ENCODE data around the gene GPER1.
A peak's percentile ranks its signal among the peaks of the same experiment; 100 is the strongest.
"Not testable (repeated sequence)": the region's sequence is repeated elsewhere in the genome, so short reads cannot be mapped to it uniquely, and the experiment has no call there.

Gene GPER1

GRCh38 chr7:1068013-1068412, 19.9 kb upstream of the GPER1 start:
- no peak for DNase-seq (ENCODE audit: low read depth in 2 of 2)

GRCh38 chr7:1068619-1069018, 19.3 kb upstream of the GPER1 start:
- DNase-seq (ENCODE audit: low read depth in 2 of 2) = no peak

GRCh38 chr7:1070544-1071011, 17.3 kb upstream of the GPER1 start:
- no peak for DNase-seq (ENCODE audit: low read depth in 2 of 2)

- DNase-seq (ENCODE audit: low read depth in 2 of 2) = no peak
These were observed 16.1 kb upstream of the GPER1 start for GRCh38 chr7:1071731-1072254.

GRCh38 chr7:1073142-1073977, 14.6 kb upstream of the GPER1 start:
- no peak for DNase-seq (ENCODE audit: low read depth in 2 of 2)

- DNase-seq (ENCODE audit: low read depth in 2 of 2) = not testable (repeated sequence)
These were observed 13.9 kb upstream of the GPER1 start for GRCh38 chr7:1074018-1074417.

GRCh38 chr7:1074593-1075431, 13.1 kb upstream of the GPER1 start:
- no peak for DNase-seq (ENCODE audit: low read depth in 2 of 2)

- no peak for DNase-seq (ENCODE audit: low read depth in 2 of 2)
These were observed 11.5 kb upstream of the GPER1 start for GRCh38 chr7:1076184-1077072.

GRCh38 chr7:1078519-1078918, 9.4 kb upstream of the GPER1 start:
- no peak for DNase-seq (ENCODE audit: low read depth in 2 of 2)

GRCh38 chr7:1078985-1079384, 8.9 kb upstream of the GPER1 start:
- DNase-seq (ENCODE audit: low read depth in 2 of 2) = no peak

- DNase-seq (ENCODE audit: low read depth in 2 of 2) = no peak
These were observed 8.4 kb upstream of the GPER1 start for GRCh38 chr7:1079546-1079945.

- no peak for DNase-seq (ENCODE audit: low read depth in 2 of 2)
These were observed 7.5 kb upstream of the GPER1 start for GRCh38 chr7:1080252-1080920.

- DNase-seq (ENCODE audit: low read depth in 2 of 2) = no peak
These were observed 7.0 kb upstream of the GPER1 start for GRCh38 chr7:1080921-1081255.

GRCh38 chr7:1081336-1081735, 6.6 kb upstream of the GPER1 start:
- DNase-seq (ENCODE audit: low read depth in 2 of 2) = no peak

- no peak for DNase-seq (ENCODE audit: low read depth in 2 of 2)
These were observed 5.9 kb upstream of the GPER1 start for GRCh38 chr7:1081931-1082401.

GRCh38 chr7:1083729-1084657, 3.9 kb upstream of the GPER1 start:
- DNase-seq (ENCODE audit: low read depth in 2 of 2) = no peak

GRCh38 chr7:1085266-1085665, 2.6 kb upstream of the GPER1 start:
- DNase-seq (ENCODE audit: low read depth in 2 of 2) = no peak

- no peak for DNase-seq (ENCODE audit: low read depth in 2 of 2)
These were observed 1.9 kb upstream of the GPER1 start for GRCh38 chr7:1085910-1086421.

GRCh38 chr7:1086588-1087464, 1.1 kb upstream of the GPER1 start:
- peak; percentile 47 to 69 for DNase-seq (ENCODE audit: low read depth in 2 of 2)
